NCI-H345 treated with DMSO at 0.1 percent for 48 hours (cell line): Measurements from ENCODE around the gene SLC15A3.

ENCODE experiments used
- DNase-seq: peaks from one replicate; lab custom pipeline; 2025; ENCODE audit not compliant: unreplicated experiment; lab: John Stamatoyannopoulos, UW

The SLC15A3 gene

GRCh38 chr11:60951904-60952741, at the start of gene SLC15A3:
Gene SLC15A3, minus strand, starts transcription at chr11:60952176. Its CDS starts 625 bp downstream, at chr11:60951551.
- no peak for DNase-seq

- DNase-seq: no peak
Measured at GRCh38 chr11:61000426-61000825, 48.5 kb upstream of the SLC15A3 start.

DNA sequence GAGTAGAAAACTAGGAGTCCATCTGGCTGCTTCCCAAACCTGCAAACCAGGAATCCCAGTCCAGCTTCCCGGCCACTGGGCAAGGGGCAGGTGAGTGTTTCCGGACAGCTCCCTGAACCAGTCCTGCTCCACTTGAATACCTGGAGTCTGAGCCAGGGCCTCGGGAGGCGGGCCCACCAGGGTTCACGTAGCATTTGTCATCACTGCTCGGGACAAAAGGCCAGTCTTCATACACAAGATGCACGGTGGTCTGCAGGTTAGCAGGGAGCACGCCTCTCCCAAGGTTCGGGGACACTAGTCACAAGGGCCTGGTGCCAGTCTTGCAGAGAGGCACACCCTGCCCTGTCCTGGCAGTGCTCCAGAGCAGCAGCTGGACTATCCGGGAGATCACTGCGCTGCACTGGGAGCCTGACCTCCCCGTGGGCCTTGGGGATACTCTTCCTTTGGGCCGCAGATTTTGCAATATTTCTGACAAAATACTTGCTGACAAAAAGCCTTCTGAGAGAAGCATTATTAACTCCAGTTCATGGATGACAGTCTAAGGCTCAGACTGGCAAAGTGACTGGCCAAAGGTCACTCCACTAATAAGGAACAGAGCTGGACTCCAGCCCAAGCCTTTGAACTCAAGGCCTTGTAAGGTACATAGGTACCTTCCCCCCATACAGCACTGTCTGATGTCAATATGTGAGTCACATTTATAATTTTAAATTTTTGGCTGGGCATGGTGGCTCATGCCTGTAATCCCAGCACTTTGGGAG, 44.6 kb upstream of the SLC15A3 start:
- DNase-seq: no peak

DNA sequence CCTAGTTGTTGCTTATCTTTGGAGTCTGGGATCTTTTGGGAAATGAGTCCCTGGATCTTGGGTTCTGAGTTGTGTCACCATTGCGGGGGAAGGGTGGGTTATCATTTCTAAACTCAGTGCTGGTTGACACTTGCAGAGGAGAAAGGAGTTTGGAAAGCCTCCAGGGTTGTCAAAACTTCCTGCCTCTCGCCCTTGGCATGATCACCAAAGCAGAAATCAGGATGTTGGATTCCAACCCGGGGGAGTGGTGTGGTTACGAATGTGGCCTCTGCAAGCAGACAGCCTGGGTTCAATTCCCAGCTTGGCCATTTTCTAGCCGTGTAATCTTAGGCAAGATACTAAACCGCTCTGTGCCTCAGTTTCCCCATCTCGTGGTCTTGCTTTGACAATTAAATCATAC, 43.8 kb upstream of the SLC15A3 start:
- no peak for DNase-seq

DNA sequence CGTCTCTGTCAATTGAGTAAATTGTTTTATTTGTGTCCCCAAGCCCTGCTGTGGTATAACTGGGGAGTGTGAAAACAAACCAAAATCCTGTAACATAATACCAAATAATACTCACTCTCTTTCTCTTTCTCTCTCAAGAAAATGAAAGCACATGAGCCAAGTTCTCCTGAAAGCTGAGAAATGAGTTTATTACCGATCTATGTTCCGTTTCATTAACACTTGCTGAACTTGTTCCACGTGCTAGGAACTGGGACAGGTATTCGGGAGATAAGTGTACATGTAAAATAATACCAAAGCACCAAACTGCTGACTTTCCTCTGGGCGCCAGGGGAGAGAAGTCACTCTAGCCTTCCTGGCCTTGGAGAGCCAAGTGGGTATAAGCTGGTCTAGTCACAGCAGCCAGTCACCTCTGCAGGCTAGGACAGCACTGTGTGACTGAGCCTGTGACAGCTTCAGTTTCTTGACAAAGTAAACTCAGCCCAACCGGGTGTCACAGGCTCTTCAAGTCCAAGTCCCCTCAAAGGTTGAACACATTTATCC, 42.6 kb upstream of the SLC15A3 start:
- no peak for DNase-seq

DNA sequence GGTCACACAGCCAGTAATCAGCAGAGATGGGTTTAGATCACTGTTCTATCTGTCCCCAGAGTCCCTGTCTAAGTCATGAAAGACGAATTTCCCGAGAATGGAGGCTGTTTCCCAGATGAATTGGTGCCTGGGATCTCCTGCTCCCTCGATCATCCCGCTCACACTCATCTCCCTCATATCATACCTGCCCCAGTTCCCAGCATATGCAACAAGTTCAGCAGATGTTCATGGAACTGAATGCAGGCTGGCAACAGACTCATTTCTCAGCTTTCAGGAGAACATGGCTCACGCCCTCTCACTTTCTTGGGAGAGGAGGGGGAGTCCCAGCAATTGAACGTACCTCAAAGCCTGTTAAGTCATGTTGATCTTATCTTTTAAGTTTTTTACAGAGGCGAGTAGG, 41.6 kb upstream of the SLC15A3 start:
- no peak for DNase-seq

- no peak for DNase-seq
Measured at GRCh38 chr11:60992842-60993409, 41.0 kb upstream of the SLC15A3 start.

GRCh38 chr11:60991457-60991856, 39.5 kb upstream of the SLC15A3 start:
- no peak for DNase-seq

DNA sequence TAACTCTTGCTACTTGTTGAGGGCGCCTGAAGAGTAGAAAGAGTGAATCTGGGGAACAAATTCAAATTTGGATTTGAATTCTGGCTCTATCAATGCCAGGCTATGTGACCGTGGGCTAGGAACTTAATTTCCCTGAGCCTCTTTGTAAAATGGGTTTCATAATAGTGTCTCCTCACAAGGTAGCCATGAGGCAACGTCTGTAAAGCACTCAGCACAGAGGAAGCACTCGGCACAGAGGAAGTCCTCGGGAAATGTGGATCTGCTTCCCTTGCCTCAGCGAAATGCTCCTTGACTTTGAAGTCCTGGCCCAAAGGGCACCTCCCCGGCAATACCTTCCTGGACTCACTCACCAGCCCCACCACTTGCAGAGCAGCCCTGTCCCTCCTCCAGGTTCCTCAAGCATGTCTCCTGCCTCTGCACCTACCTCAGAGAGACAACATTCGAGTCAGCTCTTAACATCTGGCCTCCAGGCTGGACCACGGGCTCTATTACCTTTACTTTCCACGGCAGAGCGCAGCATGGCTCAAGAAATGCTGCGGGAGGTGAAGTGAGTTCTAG, 37.2 kb upstream of the SLC15A3 start:
- DNase-seq: no peak

DNA sequence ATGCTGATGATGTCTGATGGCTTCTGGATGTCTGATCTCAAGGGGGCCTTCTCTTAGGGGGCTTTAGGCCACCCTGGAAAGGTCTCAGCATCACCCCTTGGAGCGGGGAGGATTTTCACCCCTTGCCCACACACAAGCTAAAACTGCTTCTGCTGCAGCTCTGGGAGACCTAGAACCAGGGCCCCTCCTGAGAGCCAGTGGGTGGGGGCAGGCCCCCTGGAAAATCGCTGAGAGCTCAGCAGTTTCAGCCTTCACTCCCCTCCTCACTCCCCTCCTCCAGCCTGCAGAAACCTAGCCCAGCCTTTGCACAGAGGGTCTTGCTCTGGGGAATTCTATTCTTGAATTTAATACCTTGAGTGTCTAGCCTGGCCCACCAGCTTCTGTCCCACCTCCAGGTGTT, 36.7 kb upstream of the SLC15A3 start:
- no peak for DNase-seq

GRCh38 chr11:60987577-60988277, 35.8 kb upstream of the SLC15A3 start:
- no peak for DNase-seq

GRCh38 chr11:60985991-60986915, 34.3 kb upstream of the SLC15A3 start:
- no peak for DNase-seq

GRCh38 chr11:60985501-60985900, 33.5 kb upstream of the SLC15A3 start:
- no peak for DNase-seq

- no peak for DNase-seq
Measured at GRCh38 chr11:60984636-60985035, 32.7 kb upstream of the SLC15A3 start.

DNA sequence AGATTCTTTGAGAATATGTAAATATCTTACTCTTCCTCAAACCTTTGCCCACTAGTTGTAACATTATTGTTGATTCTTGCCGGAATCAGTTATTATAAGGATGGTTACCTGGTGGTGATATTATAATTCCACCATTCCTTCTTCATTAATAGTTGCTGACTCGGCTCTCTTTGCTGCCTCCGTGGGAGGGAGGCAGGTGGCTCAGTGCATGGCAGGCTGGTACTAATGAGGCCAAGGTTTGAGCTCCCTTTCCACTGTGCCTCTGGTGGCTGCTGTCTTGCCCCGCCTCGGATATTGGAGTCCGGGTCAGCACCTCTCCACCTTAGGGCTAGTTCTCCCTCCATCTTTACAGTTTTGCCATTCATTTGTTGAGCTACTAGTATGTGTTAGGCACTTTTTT, 32.2 kb upstream of the SLC15A3 start:
- DNase-seq: no peak

DNA sequence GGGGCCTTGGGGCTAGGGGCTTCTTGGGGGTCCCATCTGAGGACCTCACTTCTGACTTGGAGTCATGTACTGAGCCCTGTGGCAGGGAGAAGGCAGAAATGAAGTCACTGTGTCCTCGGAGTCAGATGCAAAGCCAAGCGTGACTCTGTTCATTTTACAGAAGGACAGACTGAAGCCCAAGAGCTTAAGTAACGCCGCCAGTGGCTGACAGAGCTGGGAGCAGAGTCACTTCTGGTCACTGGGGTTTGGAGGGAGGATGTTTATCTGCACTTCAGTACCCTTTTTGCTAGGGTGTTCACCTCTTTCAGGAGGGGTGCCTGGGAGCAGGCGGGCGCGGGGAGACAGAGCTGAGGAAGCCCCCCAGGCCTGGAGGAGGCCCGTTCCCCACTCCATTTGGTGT, 30.2 kb upstream of the SLC15A3 start:
- no peak for DNase-seq

GRCh38 chr11:60981515-60981914, 29.5 kb upstream of the SLC15A3 start:
- DNase-seq: no peak

DNA sequence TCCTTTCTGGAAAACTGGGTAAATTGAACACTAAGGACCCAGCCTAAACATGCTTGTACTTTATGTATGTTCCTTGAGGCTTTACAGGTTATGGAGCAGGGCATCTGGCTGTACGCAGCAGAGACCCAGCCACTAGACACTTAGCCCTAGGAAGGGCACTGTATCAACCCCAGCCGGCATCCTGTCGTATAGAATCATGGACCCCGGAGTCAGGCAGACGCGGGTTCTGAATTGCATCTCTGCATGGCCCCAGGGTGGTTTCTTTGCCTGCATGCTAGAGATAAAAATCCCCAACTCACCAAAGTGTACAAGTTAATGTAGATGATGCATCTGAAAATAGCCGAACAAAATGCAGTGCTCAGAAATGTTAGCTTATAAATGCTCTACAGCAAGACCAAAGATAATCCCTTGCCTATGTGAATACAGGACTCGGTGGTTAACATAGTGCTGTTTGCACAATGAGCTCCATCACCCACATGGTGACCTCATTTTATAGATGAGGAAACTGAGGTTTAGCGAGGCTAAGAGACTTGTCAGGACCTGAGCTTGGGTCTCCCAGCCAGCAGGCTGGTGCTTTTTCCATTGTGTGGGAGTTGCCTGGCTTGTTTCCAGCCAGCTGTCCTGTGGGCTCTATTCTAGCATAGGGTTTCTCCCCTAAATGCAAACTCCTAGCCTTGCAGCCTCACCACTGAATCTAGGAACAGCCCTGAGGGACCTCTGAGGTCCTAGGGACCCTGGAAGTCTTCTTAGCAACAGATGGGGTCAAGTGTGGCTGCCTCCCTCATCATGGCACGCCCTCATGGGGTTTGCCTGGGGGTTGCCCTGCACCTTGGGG, 26.8 kb upstream of the SLC15A3 start:
- DNase-seq: no peak

- no peak for DNase-seq
Measured at GRCh38 chr11:60977836-60978235, 25.9 kb upstream of the SLC15A3 start.
